ENCODE results near the gene ZG16B.

DNA sequence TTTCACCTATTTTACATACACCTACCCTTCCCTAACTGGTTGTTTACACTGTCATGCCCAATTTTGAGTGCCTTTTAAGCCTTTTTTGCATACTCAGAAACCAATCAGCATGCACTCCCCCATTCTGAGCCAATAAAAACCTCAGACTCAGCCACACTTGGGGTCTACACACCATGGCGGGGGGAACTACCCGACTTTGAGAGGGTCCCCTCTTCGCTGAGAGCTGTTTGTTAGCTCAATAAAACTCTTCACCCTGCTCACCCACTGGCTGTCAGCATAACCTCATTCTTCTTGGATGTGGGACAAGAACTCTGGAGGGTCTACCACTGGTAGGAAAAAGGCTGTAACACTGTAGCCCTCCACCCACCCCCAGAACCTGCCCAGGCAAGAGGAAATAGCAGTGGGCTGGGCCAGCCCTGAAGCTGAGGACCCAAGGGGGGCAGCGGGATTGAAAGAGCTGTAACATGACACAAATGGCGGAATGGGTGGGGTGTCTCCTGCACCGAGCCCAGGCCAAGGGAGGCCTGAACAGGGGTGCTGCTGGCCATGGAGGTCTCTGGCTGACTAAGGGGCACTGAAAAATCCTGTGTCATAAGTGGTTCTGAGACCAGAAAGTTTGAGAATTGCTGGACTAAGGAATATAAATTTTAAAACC lies 49.9 kb downstream of the ZG16B start:
- TF ChIP-seq, protein P1, sequence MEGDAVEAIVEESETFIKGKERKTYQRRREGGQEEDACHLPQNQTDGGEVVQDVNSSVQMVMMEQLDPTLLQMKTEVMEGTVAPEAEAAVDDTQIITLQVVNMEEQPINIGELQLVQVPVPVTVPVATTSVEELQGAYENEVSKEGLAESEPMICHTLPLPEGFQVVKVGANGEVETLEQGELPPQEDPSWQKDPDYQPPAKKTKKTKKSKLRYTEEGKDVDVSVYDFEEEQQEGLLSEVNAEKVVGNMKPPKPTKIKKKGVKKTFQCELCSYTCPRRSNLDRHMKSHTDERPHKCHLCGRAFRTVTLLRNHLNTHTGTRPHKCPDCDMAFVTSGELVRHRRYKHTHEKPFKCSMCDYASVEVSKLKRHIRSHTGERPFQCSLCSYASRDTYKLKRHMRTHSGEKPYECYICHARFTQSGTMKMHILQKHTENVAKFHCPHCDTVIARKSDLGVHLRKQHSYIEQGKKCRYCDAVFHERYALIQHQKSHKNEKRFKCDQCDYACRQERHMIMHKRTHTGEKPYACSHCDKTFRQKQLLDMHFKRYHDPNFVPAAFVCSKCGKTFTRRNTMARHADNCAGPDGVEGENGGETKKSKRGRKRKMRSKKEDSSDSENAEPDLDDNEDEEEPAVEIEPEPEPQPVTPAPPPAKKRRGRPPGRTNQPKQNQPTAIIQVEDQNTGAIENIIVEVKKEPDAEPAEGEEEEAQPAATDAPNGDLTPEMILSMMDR (IDR thresholded peaks at IDR 0.05) = no peak
- TF ChIP-seq POLR2A (IDR thresholded peaks at IDR 0.05) = no peak

All from lower leg skin (tissue), 3 donors.